Colonic mucosa (tissue), 4 donors: Measurements from ENCODE around the gene PRPF6. TPM values are rescaled to one million over a fixed set of nuclear protein-coding genes. Genes with fewer than 3 reads are reported as not detected.

Source experiments
- DNase-seq: peaks from one replicate; pipeline ENCODE4 v3.0.0-alpha.2; 2020
- H3K27ac ChIP-seq: fragments of 200-600 bp; one replicate; pipeline ENCODE4 v1.8.0; 2021
- H3K27me3 ChIP-seq: fragments of 200-600 bp; one replicate; pipeline ENCODE4 v1.8.0; 2021
- H3K36me3 ChIP-seq: fragments of 200-600 bp; one replicate; pipeline ENCODE4 v1.8.0; 2021
- H3K4me1 ChIP-seq: fragments of 200-600 bp; one replicate; pipeline ENCODE4 v1.8.0; 2021; ENCODE audit warnings: mild to moderate bottlenecking
- H3K4me3 ChIP-seq: fragments of 200-600 bp; one replicate; pipeline ENCODE4 v1.8.0; 2021
- H3K9ac ChIP-seq, 2 donors: one replicate each; pipeline ENCODE4 v1.7.0; 2013; ENCODE audit warnings: control low read depth in 2 of 2, low read depth in 2 of 2, low read length in 2 of 2
- H3K9me3 ChIP-seq: fragments of 200-600 bp; one replicate; pipeline ENCODE4 v1.8.0; 2021
- intact Hi-C: fragments of 100-400 bp; cut with DNase I; formaldehyde crosslinking; loops from one replicate; pipeline ENCODE4 v1.14.1; 2022
- total RNA-seq, 2 donors: library from RNA; stranded (reverse); fragmentation: NEBNext Ultra II Directional in 1 of 2; extraction: Animal tissue kit (Norgen Biotek cat#: 25700) in 1 of 2; gene quantifications; one replicate each; pipeline ENCODE4 v1.2.1, GENCODE V29; 2021
- TF ChIP-seq, protein P1 (sequence below): fragments of 200-600 bp; IDR thresholded peaks from one replicate; pipeline ENCODE4 v1.8.0; 2022; ENCODE audit warnings: antibody characterized with exemption, mild to moderate bottlenecking
- donor health status: healthy.
- donor health status: DM: no; HTN: no; CAD: no.
- donor health status: DM: no; HTN: no; CAD: no.

PRPF6 gene
- total RNA-seq, 2 donors from 2014 or later: 53.0 to 68.6 TPM

DNA sequence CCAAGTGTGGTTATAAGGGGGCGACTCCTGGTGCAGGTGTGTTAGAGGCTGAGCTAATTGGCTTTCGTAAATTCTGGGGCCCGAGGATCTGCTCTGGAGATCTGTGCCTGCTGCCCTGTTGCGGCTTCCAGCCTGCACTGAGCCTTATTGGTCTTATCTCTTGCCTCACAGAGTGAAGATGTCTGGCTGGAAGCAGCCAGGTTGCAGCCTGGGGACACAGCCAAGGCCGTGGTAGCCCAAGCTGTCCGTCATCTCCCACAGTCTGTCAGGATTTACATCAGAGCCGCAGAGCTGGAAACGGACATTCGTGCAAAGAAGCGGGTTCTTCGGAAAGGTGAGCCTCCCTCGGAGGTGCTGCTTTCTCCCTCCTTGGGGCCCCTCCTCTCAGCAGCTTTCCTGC is 20.0 kb downstream of the PRPF6 start:
- no peaks in the 10 kb centered on the region for H3K4me1 ChIP-seq
- DNase-seq: no peak
- no peak overlapping the region for H3K4me3 ChIP-seq
- H3K27me3 ChIP-seq: no peaks in the 10 kb centered on the region
- H3K9me3 ChIP-seq: no peaks in the 10 kb centered on the region
- no peak overlapping the region for H3K27ac ChIP-seq
- TF ChIP-seq, protein P1, sequence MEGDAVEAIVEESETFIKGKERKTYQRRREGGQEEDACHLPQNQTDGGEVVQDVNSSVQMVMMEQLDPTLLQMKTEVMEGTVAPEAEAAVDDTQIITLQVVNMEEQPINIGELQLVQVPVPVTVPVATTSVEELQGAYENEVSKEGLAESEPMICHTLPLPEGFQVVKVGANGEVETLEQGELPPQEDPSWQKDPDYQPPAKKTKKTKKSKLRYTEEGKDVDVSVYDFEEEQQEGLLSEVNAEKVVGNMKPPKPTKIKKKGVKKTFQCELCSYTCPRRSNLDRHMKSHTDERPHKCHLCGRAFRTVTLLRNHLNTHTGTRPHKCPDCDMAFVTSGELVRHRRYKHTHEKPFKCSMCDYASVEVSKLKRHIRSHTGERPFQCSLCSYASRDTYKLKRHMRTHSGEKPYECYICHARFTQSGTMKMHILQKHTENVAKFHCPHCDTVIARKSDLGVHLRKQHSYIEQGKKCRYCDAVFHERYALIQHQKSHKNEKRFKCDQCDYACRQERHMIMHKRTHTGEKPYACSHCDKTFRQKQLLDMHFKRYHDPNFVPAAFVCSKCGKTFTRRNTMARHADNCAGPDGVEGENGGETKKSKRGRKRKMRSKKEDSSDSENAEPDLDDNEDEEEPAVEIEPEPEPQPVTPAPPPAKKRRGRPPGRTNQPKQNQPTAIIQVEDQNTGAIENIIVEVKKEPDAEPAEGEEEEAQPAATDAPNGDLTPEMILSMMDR: no peak
- H3K9ac ChIP-seq: no peak overlapping the region
- H3K36me3 ChIP-seq: peaks cover 28% of the 10 kb centered on the region
- intact Hi-C loops: no loop called here

DNA sequence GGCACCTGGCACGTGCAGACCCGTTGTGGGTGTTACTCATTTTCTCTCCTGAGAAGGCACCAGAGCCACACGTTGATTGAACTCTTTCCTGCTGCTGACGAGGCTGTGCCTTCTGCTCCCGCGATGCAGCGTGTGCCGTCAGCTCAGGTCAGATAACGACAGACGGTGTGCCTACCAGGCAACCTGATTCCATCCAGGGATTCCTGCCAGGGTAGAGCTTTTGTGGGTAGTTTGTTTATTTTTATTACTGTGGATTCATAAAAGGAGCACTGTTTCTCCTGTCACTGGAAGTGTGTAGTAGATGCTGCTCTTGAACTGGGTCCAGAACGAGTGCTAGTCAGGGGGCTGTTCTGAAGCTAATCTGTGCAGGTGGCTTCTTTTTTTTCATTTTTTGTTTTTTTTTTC is 20.7 kb downstream of the PRPF6 start:
- no peak overlapping the region for H3K27ac ChIP-seq
- TF ChIP-seq, protein P1: no peak

DNA sequence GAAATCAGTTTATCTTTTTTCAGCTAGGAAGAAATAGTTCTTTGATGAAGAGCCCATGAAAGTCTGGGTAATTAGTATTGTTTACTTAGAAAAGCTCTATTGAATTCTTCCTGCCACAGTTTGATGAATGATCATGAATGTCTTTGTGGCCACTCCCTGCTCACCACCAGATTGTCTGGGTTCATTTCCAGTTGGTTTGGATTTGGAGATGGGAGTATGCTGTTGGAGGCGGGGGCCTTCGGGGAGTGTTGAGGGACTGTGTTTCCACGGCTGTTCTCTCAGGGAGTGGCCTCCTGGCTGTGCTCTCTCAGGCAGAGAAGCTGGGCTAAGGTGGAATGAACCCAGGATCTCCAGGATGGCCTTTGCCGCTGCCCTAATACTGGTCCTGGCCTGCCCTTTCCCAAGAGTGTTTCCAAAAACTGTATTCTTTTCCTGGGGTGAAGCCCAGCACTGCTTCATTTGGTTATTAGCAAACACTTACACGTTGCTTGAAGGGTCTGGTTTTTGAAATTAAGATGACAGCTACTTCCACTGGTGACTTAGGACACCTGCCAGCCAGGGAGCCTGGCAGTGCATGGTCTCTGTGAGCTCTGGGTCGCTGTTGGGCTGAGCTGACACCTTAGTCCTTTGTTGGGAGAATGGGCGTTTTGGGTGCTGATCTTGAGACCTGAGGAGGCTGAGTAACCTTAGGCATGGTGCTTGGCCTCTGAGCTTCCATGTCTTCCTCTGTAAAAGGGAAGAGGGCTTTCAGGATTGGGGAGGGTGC is 23.2 kb downstream of the PRPF6 start:
- TF ChIP-seq, protein P1: no peak
- intact Hi-C loops: no loop called here
- no peak overlapping the region for H3K4me3 ChIP-seq
- H3K9me3 ChIP-seq: no peaks in the 10 kb centered on the region
- no peaks in the 10 kb centered on the region for H3K27me3 ChIP-seq
- H3K27ac ChIP-seq: no peak overlapping the region
- no peak overlapping the region for H3K9ac ChIP-seq
- H3K4me1 ChIP-seq: no peaks in the 10 kb centered on the region
- no peak for DNase-seq
- H3K36me3 ChIP-seq: peaks cover 21% of the 10 kb centered on the region

More for the DNA sequence above, 20.7 kb downstream of the PRPF6 start:
- Histone ChIP-seq H3K9ac (no peak overlapping the region), H3K27me3 (no peaks in the 10 kb centered on the region), H3K9me3 (no peaks in the 10 kb centered on the region), H3K4me1 (no peaks in the 10 kb centered on the region), H3K36me3 (peaks cover 22% of the 10 kb centered on the region), H3K4me3 (no peak overlapping the region)
- no peak for DNase-seq
- intact Hi-C loops: no loop called here

DNA sequence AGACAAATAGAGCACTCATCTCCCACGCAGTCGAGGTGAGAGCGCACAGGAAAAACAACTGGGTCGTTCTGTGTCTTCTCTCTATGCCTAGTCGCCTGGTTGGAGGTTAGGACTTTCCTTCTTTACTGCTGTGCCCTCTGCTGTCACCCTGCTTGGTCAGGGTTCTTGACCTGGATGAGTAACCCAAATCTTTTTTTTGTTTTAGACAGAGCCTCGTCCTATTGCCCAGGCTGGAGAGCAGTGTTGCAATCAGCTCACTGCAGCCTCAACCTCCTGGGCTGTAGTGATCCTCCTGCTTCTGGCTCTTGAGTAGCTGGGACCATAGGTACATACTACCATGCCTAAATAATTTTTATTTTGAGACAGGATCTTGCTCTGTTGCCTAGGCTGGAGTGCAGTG is 24.5 kb downstream of the PRPF6 start:
- DNase-seq: no peak
- H3K4me1 ChIP-seq: no peaks in the 10 kb centered on the region
- no peak overlapping the region for H3K4me3 ChIP-seq
- peaks cover 18% of the 10 kb centered on the region for H3K36me3 ChIP-seq
- intact Hi-C loops: no loop called here
- TF ChIP-seq, protein P1: no peak
- H3K27me3 ChIP-seq: no peaks in the 10 kb centered on the region
- H3K27ac ChIP-seq: no peak overlapping the region
- H3K9me3 ChIP-seq: no peaks in the 10 kb centered on the region
- H3K9ac ChIP-seq: no peak overlapping the region

DNA sequence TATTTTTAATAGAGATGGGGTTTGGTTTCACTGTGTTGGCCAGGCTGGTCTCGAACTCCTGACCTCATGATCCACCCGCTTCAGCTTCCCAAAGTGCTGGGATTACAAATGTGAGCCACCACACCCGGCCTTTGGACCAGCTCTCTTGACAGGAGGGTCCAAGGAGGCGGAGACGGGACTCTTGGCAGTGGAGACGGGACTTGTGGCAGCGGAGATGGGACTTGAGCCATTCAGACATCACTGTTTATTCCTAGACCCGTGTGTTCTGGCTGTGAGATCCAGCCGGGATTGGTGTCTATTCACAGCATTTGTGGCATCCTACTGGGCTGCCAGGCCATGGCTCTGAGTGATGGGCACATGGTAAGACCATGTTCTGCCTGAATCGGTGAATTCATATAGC is 25.6 kb downstream of the PRPF6 start:
- Histone ChIP-seq H3K4me3 (no peak overlapping the region), H3K27ac (no peak overlapping the region), H3K4me1 (no peaks in the 10 kb centered on the region), H3K27me3 (no peaks in the 10 kb centered on the region), H3K9me3 (no peaks in the 10 kb centered on the region), H3K36me3 (peaks cover 28% of the 10 kb centered on the region), H3K9ac (no peak overlapping the region)
- TF ChIP-seq, protein P1: no peak
- DNase-seq: no peak
- intact Hi-C loops: no loop called here
